NT2/D1 (cell line): ENCODE data around the gene MFAP5.
"Not testable (repeated sequence)": the region's sequence is repeated elsewhere in the genome, so short reads cannot be mapped to it uniquely, and the experiment has no call there.

Experiments
- DNase-seq: peaks from one replicate; pipeline ENCODE4 v3.0.0-alpha.2; 2011; ENCODE audit warnings: low read depth, low spot score
- H3K27me3 ChIP-seq: 2 replicates; pipeline ENCODE4 v1.6.0; 2011; ENCODE audit warnings: mild to moderate bottlenecking; ENCODE audit not compliant: insufficient read length, insufficient read depth
- H3K36me3 ChIP-seq: 2 replicates; pipeline ENCODE4 v1.6.1; 2011; ENCODE audit warnings: mild to moderate bottlenecking, low read length, mixed read lengths; ENCODE audit not compliant: insufficient read depth, insufficient read length
- H3K4me1 ChIP-seq: 2 replicates; pipeline ENCODE4 v1.5.1; 2011; ENCODE audit not compliant: insufficient read depth, insufficient read length
- H3K4me3 ChIP-seq: 2 replicates; pipeline ENCODE4 v1.5.1; 2011; ENCODE audit warnings: low read depth; ENCODE audit not compliant: insufficient read length
- H3K9ac ChIP-seq: 2 replicates; pipeline ENCODE4 v1.6.0; 2011; ENCODE audit warnings: low read depth; ENCODE audit not compliant: insufficient read length
- H3K9me3 ChIP-seq: 2 replicates; pipeline ENCODE4 v1.5.1; 2011; ENCODE audit warnings: mild to moderate bottlenecking, low read length; ENCODE audit not compliant: insufficient read depth
- SUZ12 ChIP-seq: IDR thresholded peaks from 2 replicates; pipeline ENCODE4 v1.6.1; 2011; ENCODE audit not compliant: insufficient read length, insufficient read depth; ENCODE audit errors: extremely low read depth
- YY1 ChIP-seq: IDR thresholded peaks from 2 replicates; pipeline ENCODE4 v1.6.1; 2011; ENCODE audit not compliant: insufficient read length, insufficient read depth
- ZNF274 ChIP-seq: IDR thresholded peaks from 2 replicates; pipeline ENCODE4 v1.6.1; 2011; ENCODE audit warnings: mild to moderate bottlenecking, low read depth, low read length

The MFAP5 gene

GRCh38 chr12:8637666-8638065 is 25.0 kb downstream of the MFAP5 start:
- DNase-seq: no peak
- Histone ChIP-seq H3K9ac (no peak overlapping the region), H3K4me1 (peaks cover 17% of the 10 kb centered on the region), H3K4me3 (no peak overlapping the region), H3K27me3 (no peaks in the 10 kb centered on the region), H3K9me3 (peaks cover 54% of the 10 kb centered on the region), H3K36me3 (no peaks in the 10 kb centered on the region)
- TF ChIP-seq ZNF274: no peak
- no peak for TF ChIP-seq SUZ12
- no peak for TF ChIP-seq YY1

GRCh38 chr12:8637244-8637643 is 25.4 kb downstream of the MFAP5 start:
- H3K36me3 ChIP-seq: no peaks in the 10 kb centered on the region
- peaks cover 17% of the 10 kb centered on the region for H3K4me1 ChIP-seq
- H3K9me3 ChIP-seq: peaks cover 55% of the 10 kb centered on the region
- H3K27me3 ChIP-seq: no peaks in the 10 kb centered on the region
- no peak for DNase-seq
- H3K9ac ChIP-seq: no peak overlapping the region
- TF ChIP-seq SUZ12 (no peak), ZNF274 (no peak), YY1 (no peak)
- no peak overlapping the region for H3K4me3 ChIP-seq

- no peaks in the 10 kb centered on the region for H3K36me3 ChIP-seq
- peaks cover 17% of the 10 kb centered on the region for H3K4me1 ChIP-seq
- no peak for DNase-seq
- no peak overlapping the region for H3K9ac ChIP-seq
- no peak overlapping the region for H3K4me3 ChIP-seq
- no peaks in the 10 kb centered on the region for H3K27me3 ChIP-seq
- TF ChIP-seq ZNF274 (no peak), YY1 (no peak), SUZ12 (no peak)
- H3K9me3 ChIP-seq: peaks cover 59% of the 10 kb centered on the region
Observed at GRCh38 chr12:8636581-8636980, 26.0 kb downstream of the MFAP5 start.

- H3K36me3 ChIP-seq, H3K27me3 ChIP-seq, H3K4me3 ChIP-seq, H3K9ac ChIP-seq: not testable (repeated sequence)
- H3K4me1 ChIP-seq: peaks cover 17% of the 10 kb centered on the region
- peaks cover 59% of the 10 kb centered on the region for H3K9me3 ChIP-seq
- DNase-seq: peak; percentile 61
Observed at GRCh38 chr12:8636007-8636346, 26.6 kb downstream of the MFAP5 start.

GRCh38 chr12:8635342-8636006 is 27.2 kb downstream of the MFAP5 start:
- H3K9ac ChIP-seq, H3K36me3 ChIP-seq, H3K27me3 ChIP-seq, H3K4me3 ChIP-seq: not testable (repeated sequence)
- Histone ChIP-seq H3K4me1 (peaks cover 17% of the 10 kb centered on the region), H3K9me3 (peaks cover 59% of the 10 kb centered on the region)
- DNase-seq: peak; percentile 85

GRCh38 chr12:8630131-8630530 is 32.5 kb downstream of the MFAP5 start:
- no peaks in the 10 kb centered on the region for H3K36me3 ChIP-seq

GRCh38 chr12:8629486-8630033 is 33.1 kb downstream of the MFAP5 start:
- no peaks in the 10 kb centered on the region for H3K4me1 ChIP-seq
- H3K36me3 ChIP-seq: no peaks in the 10 kb centered on the region
- no peak overlapping the region for H3K4me3 ChIP-seq
- peaks cover 22% of the 10 kb centered on the region for H3K9me3 ChIP-seq
- TF ChIP-seq YY1 (no peak), ZNF274 (no peak), SUZ12 (no peak)
- H3K9ac ChIP-seq: no peak overlapping the region
- H3K27me3 ChIP-seq: no peaks in the 10 kb centered on the region
- no peak for DNase-seq

More at GRCh38 chr12:8630131-8630530, 32.5 kb downstream of the MFAP5 start:
- no peak overlapping the region for H3K4me3 ChIP-seq
- TF ChIP-seq ZNF274: no peak
- no peak for TF ChIP-seq YY1
- no peak for TF ChIP-seq SUZ12
- no peaks in the 10 kb centered on the region for H3K27me3 ChIP-seq
- no peak overlapping the region for H3K9ac ChIP-seq
- no peak for DNase-seq
- peaks cover 24% of the 10 kb centered on the region for H3K9me3 ChIP-seq
- peaks cover 2% of the 10 kb centered on the region for H3K4me1 ChIP-seq
